OCI-M2 (cell line): ENCODE results near the gene SPEF1.
A peak's percentile ranks its signal among the peaks of the same experiment; 100 is the strongest.

Source experiments
- DNase-seq: peaks from one replicate; lab custom pipeline; 2025; ENCODE audit not compliant: unreplicated experiment; lab: John Stamatoyannopoulos, UW

Gene SPEF1

DNA sequence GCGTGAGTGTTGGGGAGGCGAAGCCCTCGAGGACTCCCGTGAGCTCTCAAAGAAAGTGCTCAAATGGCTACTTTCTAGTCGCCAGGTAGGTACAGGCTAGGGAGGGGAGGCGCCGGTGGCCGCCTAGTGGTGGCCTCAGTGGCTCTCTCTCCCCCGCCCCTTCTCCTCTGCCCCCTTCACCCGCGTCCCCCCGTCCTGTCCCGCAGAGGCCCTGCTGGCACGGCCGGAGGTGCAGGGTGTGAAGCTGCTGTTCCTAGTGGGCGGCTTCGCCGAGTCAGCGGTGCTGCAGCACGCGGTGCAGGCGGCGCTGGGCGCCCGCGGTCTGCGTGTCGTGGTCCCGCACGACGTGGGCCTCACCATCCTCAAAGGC, 30.0 kb downstream of the SPEF1 start:
- DNase-seq: no peak

DNA sequence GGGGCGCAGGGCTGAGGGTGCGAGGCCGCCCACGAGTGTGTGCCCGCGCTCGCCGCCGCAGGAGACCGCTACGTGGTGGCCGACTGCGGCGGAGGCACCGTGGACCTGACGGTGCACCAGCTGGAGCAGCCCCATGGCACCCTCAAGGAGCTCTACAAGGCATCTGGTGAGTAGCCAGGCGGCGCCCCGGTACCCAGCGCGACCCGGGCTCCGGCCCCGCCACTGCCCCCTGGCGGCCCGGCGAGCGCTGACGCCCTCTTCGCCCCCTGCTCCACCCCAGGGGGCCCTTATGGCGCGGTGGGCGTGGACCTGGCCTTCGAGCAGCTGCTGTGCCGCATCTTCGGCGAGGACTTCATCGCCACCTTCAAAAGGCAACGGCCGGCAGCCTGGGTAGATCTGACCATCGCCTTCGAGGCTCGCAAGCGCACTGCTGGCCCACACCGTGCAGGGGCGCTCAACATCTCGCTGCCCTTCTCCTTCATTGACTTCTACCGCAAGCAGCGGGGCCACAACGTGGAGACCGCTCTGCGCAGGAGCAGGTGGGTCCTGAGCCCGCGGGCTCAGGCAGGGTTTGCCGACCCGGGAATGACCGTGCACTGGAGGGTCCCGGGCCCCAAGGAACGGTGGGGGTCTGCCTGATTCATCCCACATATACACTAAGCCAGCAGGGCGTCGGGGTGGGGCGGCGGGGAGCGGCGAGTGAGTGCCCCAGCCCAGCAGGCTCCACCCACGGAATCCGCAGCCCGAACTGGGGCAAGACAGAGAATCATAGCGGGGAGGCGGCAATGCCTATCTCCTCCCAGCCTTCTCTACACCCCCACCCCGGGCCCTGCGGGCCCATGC, 31.3 kb downstream of the SPEF1 start:
- no peak for DNase-seq

DNA sequence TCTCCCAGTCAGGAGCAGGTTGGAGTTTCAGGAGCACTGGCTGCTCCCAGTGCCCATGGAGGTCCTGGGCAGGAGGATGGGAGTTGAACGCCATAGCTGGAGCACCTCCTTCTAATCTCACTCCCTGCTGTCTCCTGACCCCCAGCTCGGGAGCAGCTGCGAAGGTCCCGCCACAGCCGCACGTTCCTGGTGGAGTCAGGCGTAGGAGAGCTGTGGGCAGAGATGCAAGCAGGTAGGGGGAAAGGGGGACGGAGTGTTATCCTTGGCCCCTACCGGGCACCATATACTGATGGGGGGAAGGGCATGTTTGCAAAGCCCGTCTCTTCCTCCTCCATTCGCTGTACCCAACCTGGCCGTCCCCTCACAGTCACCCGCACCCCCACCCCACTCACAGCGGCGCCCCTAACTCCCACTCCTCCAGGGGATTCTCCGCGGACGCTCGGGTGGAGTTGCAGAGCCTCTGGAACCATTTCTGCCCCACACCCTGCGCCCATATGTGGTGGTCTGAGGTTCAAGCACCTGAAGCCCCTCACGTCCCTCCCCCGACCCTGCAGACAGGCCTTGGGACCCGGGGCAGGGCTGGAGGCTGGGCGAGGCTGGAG, 32.1 kb downstream of the SPEF1 start:
- DNase-seq: no peak

DNA sequence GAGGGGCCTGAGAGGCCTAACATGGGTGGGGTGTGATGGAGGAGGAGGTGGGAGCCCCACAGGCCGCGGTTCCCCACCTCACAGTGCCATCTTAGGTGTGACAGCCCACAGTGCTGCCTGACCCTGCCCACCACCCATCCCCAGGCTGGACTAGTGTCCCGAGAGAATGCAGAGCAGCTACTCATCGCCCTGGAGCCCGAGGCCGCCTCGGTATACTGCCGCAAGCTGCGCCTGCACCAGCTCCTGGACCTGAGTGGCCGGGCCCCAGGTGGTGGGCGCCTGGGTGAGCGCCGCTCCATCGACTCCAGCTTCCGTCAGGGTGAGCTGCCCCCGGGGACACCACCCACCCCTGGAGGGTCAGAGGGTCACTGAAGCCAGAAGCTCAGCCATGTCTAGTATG, 33.2 kb downstream of the SPEF1 start:
- no peak for DNase-seq

DNA sequence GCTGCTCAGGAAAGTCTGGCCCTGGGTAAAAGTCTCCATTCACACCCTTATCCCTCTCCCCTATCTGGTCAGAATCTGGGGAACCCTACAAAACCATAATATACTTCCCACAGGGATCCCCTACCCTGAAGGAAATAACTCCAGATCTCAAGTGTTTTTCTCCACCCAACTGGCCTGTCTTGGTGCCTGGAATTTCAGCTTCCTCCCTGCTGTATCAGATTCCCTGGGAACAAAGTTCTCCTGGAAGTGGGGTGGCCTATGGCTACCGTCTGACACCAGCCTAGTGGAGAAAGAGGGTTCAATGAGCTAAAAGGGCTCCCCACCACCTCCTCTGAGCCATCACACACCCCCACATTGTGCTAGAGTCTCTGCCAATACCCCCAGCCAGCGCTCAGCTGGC, 33.8 kb downstream of the SPEF1 start:
- no peak for DNase-seq

DNA sequence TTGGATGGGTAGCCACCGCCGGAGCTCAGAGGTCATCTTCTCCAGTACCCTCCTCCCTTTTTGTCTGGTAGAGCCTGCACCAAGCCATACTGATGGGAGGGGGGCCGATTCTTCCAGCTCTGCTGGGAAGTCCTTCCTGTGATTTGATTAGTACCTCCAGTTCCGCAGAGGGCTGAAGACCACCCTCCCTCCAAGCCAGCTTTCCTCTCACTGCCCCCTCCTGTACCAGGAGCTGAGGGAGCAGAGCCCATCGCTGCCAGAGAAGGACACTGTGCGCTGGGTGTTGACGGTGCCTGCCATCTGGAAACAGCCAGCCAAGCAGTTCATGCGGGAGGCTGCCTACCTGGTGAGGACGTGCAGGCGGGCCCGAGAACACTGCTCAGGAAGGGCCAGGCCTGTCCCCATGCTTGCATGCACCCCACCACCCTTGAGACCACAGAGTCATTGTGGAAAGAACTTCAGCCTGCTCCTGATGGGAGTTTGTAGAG, 35.5 kb downstream of the SPEF1 start:
- no peak for DNase-seq

DNA sequence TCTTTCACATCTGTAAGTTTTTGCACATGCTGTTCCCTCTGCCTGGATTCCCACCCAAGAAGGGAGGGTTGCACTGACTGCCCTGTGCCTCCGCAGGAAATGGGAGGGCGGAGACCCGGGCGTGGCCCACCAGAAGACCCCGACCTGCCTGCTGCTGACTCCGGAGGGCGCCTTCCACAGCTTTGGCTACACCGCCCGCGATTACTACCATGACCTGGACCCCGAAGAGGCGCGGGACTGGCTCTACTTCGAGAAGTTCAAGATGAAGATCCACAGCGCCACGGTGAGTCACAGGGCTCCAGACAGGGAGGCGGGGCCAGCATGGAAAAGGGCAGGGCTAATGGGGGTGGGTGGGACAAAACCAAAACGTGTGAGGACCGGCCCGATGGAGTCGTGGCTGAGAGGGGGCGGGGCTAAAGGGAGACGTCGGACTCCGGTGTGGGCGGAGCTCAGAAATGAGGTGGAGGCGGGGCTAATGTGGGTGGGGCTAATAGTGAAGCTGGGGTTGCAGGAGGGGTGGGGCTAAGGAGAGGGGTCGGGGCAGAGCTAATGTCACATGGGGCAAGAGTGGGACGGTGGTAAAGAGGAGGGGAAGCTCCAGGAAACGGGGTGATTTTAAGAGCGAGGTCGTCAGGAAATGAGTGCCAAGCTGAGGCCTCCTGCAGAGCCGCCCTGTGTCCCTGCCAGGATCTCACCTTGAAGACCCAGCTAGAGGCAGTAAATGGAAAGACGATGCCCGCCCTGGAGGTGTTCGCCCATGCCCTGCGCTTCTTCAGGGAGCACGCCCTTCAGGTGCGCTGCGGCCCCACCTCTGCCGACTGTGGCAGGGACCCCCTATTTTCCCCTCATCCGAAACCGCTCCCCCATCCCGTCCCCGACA, 36.2 kb downstream of the SPEF1 start:
- DNase-seq: peak; percentile 33

DNA sequence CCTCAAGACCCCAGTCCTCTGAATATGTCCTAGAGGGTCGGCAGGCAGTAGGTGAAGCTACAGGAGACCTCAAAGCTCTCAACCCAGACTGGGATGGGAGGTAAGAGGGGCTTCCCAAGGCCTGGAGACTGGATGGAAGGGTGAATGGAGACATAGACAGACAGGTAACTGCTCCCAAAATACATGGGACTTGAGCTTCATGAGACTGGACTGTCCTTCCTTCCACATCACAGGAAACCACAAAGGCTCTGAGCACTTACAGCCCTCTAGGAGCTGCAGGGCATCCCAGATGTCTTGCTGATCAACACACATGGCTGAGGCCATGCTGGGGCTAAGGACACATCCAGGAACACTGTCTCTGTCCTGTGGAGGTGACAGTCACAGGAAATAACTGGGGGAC, 37.2 kb downstream of the SPEF1 start:
- no peak for DNase-seq

DNA sequence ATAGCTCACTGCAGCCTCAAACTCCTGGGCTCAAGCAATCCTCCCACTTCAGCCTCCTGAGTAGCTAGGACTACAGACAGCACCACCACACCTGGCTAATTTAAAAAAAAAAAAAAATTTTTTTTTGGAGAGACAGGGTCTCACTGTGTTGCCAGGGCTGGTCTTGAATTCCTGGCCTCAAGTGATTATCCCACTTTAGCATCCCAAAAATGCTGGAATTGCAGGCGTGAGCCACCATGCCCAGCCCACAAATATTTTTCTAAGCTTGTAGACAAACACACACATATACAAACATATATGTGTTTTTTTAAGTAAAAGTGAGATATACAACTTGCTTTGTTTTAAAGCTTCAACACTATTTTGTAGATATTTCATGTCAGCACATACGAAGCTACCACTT, 38.0 kb downstream of the SPEF1 start:
- DNase-seq: no peak

DNA sequence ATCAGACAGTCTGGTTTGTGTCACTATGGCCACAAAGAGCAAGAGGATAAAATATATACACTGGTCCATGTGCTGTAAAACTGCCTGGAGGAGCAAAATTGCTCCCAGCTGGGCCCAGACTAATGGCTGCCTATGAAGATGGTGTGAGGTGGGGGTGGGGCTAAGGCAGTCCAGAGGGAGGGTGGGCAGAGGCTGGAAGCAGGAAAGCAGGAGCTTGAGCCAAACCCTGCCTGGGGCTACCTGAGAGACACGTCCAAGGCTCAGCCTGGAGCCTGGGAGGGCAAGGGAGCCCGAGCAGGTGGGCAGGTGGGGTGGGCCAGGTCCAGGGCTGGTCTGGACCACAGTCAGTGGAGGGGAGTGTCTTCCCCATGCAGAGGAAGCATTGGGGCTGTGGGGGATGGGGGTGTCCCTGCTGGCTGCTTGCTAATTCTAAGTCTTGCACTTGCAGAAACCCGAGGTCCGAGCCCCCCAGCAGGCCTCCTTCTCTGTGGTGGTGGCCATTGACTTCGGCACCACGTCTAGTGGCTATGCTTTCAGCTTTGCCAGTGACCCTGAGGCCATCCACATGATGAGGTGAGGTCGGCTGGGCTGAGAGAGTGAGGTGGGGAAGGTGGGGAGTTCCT, 39.3 kb downstream of the SPEF1 start:
- no peak for DNase-seq

DNA sequence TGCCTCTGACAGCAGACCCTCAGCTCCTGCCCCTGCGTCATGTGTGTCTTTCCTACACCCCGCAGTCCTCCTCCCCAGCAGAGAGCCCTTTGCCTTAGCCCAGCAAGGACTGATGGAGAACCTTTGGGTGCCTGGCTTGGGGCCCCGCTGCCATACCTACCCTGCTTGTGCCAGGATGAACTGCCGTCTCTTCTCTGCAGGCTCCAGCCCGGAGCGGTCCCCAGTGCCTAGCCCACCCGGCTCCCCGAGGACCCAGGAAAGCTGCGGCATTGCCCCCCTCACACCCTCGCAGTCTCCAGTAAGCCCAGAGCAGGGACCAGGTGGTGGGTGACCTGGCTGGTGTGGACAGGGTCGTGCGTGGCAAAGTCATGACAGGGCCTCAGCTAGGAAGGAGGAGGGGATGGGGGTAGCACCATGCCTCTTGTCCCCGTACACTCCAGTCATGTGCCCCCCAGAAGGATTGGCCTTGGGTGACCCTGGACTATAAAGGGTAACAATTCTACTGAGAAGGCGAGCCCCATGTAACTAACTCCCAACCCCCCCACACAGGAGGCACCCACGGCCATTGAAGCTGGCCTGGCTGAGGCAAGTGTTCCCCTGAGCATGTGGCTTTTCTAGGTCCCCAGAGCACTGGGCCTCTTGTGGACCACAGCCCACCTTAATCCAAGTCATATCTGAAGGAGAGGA, 40.5 kb downstream of the SPEF1 start:
- DNase-seq: no peak

DNA sequence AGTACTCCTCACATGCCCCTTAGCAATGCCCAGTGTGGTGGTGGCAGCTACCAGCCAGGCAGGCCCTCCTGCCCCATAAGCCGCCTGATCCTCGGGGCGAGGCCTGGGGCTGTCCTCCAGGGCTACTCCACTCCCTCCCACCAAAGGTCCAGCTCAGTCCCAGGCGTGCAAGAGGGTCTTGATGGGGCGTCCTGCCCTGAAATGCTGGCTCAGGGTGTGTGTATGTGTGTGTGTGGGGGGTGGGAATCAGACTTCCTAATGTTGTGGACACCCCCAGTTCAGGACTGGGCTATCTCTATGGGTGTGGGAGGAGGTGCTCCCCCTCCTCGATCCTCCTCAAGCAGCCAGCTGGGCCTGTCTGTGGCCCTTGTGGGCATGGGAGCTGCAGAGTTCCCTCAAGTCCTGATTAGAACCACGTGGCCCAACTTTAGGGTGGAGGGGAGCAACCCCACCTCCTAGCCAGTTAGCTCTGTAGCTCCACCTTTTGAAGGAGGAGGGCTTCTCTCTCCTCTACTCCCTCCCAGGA, 41.3 kb downstream of the SPEF1 start:
- no peak for DNase-seq

DNA sequence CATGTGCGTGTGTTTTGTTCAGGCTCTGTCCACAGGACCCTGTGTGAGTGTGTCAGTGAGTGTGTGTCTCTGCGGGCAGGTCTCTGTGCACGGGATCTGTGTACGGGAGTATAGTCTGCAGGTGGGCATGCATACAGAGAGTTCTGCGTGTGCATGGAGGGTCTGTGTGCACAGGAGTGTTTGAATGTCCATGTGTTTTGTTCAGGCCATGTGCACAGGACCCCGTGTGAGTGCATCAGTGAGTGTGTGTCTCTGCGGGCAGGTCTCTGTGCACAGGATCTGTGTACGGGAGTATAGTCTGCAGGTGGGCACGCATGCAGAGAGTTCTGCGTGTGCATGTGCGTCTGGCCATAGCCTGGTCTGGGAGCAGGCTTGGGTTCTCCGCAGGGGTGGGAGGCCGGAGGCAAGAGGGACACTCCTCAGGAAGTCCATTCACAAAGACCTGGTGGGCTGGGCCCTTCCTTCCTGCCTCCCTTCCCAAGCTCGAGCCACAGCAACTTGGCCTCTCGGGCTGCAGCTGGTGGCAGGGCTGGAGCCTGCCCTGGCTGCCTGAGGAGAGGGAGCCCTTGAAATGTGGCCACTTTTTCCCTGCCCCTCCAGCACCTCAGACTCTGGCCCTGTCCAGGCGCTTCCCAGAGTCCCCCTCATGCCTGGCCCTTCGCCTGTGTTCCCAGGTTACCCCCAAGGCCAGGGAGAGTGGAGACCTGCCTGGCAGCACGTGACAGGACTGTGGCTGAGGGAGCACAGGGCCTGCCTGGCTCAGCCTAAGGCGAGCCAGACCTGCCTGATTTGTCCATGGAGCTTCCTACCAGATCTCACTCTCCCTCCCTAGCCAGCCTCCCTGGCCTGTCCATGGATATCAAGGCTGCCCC, 42.0 kb downstream of the SPEF1 start:
- no peak for DNase-seq

DNA sequence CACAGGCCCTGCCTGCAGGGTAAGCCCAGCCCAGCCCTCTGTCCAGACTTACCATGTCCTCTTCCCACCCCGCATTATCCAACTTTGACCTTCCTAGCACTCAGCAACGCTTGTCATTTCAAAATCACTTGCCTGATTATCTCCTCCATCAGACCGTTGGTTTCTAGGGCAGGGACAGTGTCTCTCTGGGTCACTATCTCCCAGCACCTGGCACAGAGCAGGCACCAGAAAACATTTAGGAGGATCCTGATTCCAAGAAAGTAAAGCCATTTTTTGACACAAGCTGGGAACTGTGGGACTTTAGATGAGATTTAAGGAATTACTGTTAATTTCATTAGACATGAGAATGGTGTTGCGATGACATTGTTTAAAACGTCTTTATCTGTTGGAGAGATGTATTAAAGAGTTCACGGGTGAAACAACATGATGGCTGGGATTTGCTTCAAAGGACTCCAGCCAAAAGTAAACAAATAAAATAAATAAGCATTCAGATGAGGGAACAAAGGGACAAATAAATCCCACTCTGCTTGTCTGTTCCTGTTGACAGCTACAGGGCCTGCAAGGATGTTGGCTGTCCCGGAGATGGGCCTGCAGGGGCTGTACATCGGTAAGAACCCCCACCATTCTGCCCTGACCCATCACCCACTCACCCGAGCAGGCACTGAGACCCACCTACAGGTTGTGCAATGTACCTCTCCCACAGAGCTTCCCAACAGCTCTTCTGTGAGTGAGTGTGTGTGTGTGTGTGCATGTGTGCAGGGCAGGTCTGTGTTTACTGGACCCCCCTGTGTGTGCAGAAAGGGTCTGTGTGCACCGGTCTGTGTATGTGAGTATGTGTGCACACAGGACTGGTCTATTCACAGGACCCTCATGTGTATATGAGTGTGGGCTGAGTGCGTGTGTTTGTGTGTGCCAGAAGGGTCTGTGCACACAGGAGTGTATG, 42.9 kb downstream of the SPEF1 start:
- no peak for DNase-seq

DNA sequence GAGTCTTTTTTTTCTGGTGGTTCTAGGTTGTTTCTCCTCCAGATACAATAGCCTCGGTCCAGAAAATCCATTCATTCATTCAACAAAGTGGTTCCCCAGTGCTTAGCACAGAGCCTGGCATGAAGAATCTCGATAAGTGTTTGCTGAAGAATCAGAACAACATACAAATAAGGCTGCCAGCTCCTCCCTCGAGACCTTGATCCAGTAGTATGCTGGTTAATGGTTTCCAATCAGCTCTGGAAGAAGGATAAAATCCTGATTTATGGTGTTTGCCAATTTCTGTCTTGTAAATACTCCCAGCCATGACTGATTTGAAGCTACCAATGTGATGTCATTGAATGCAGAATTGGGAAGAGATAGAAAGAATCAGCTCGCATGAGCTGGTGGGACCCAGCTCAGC, 45.5 kb downstream of the SPEF1 start:
- DNase-seq: no peak

DNA sequence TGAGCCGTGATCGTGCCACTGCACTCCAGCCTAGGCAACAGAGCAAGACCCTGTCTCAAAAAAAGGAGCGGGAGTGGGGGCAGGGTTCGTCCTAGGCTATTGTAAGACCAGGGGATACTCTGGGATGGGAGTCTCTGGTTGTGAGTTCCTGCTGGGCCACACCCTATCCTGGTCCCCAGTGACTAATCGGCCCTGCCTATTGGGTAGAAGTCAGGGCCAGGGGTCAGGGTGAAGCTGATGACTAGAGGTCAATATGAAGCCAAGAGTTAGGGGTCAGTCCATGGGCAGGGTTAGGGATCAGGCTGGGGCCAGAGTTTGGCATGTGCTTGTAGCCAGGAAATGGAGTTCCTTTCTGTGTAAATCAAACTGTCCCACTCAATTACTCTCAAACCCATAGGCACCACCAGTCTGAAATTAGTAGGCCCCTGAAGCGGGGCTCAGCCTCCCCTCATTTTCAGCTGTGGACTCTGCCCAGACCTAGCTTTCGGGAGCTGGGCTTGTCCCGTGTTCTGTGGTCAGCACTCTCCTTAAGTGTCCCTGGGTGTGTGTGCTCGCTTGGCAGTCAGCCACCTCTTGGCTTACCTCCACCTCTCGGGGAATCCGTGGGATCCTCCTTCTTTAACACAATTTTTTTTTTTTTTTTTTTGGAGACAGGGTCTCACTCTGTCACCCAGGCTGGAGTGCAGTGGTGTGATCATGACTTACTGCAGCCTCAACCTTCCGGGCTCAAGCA, 47.0 kb downstream of the SPEF1 start:
- DNase-seq: no peak

DNA sequence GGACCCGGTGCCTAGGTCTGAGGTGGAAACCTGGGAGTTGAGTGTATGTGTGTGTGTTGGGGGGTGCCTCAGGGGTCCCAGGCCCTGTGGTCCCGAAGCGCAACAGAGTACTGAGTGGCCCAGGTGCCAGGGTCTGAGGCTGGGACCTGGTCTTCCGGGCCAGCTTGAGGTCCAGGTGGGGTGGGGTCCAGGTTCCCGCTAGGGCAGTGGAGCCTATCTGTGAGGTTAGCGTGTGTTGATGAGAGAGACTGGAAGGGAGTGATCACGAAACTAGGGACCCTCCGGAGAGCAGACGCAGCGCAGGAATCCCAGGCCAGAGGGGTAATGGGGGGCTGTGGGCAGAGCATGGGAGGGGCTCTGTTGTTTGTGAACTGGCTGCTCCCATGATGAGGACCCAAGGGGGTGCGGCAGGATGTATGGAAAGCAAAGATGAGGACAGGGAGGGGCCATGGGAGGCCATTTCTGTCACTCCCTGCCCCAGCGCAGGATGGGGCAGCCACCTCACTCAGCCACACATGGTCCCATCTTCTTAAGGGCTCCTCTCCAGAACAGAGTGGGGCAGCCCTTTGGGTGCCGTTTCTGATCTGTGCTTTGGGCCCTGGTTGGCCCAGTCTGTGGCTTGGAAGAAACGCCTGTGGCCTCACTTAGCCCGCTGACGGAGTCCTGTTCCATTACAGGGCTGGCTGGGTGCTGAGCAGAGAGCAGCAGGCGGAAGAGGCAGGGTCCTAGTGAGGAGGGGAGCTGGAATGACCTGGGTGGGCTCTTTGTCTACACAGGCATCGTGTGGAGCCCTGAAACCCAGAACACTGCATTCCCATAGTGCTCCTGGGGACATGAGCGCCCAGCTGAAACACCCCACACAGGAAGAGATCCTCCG, 47.9 kb downstream of the SPEF1 start:
- DNase-seq: no peak
